GM19324 (cell line): ENCODE measurements around the gene ATF5.

Experiments
- ATAC-seq: cut with Tn5 transposase; IDR thresholded peaks from one replicate; pipeline ENCODE4 v1.9.1; 2021; ENCODE audit warnings: mild to moderate bottlenecking, moderate library complexity; ENCODE audit not compliant: unreplicated experiment, low FRiP score

Gene ATF5

GRCh38 chr19:49894011-49894664, 34.9 kb upstream of the ATF5 start:
- ATAC-seq, result no peak

- no peak for ATAC-seq
Observed at GRCh38 chr19:49894879-49895565, 34.0 kb upstream of the ATF5 start.

- no peak for ATAC-seq
Observed at GRCh38 chr19:49895566-49896297, 33.3 kb upstream of the ATF5 start.

DNA sequence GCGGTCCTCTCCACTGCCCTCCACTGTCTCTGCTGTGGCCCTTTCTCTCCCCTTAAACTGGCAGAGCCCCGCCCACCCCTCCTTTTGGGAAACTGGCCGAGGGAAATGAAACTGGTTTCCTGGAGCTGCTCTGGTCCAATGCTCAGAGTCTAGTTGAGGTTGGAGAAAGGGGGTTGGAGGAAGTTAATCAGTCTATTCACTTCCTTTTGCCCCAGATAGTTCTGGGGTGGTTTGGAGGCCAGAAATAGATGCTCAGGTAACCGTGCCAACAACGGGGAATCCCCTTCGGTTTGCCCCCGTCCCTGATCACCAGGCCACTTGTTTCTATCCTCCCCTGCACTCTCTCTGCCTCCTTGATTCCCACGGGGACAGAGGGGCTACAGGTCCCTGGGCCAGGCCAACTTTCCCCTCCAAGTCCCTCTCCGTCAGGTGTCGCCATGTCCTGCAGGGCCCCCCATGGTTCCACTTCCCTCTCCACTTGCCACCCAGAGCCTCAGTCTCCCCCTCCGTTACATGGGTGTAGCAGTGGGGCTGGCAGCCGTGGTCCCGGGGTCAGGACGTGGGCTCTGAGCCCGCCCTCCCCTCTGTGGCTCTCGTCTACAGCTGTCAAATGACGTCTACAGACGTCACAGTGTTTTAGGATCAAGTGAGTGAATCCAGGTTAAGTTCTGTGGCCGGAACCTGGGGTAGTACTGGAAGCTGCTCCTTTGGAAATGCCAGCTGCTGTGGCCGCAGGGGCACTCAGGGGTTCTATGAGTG, 32.0 kb upstream of the ATF5 start, which contains the start of gene IL4I1:
IL4I1 (minus strand) TSS at position 25 of the 759 bp plus-strand sequence. CDS start 727 bp downstream, outside the sequence.
- peak; percentile 35 for ATAC-seq

DNA sequence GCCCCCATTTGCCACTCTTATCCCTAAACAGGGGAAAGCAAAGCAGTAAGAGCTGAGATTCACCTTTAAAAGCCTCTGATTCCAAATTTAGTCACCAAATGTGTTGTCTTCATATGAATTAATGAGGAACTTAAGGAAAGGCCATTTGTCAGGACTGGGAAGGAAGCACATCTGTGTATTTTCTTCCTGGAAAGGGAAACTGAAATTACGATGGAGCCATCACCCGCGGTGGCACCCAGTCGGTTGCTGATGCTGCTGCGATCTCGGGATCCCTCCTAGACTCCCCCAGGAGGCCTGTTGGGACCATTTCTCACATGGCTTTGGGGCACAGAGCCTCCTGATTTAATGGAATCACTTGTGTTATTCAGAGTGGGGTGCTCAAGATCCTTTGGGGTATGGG, 24.9 kb upstream of the ATF5 start:
- no peak for ATAC-seq

DNA sequence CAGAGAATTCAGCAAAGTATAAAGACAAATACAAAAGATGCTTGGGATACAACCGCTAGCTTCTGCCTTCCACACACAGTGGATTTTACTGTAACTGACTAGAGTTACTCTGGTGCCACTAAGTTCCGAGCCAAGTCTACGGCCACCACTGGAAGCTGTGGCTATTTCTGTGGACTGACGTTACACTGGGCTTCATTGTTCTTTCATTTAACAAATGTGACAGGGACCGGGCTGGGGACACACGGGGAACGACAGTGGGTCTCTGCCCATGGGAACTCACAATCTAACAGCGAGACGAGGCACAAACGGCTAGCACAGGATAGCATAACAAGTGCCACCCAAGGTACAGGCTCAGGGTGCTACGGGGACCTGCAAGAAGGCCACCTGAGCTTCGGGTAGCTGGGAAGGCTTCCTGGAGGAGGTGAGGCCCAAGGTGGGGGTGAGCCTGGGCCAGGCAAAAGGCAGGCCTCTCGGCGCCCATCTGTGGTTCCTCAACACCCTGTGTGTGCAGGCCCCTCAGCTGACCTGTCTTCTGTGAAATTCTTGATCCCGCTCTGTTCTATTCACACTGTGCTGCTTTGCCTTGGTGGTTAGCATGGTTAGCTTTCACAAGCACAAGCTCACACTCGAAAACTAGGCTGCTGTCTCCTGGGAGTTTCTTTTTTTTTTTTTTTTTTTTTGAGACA, 22.0 kb upstream of the ATF5 start:
- no peak for ATAC-seq

DNA sequence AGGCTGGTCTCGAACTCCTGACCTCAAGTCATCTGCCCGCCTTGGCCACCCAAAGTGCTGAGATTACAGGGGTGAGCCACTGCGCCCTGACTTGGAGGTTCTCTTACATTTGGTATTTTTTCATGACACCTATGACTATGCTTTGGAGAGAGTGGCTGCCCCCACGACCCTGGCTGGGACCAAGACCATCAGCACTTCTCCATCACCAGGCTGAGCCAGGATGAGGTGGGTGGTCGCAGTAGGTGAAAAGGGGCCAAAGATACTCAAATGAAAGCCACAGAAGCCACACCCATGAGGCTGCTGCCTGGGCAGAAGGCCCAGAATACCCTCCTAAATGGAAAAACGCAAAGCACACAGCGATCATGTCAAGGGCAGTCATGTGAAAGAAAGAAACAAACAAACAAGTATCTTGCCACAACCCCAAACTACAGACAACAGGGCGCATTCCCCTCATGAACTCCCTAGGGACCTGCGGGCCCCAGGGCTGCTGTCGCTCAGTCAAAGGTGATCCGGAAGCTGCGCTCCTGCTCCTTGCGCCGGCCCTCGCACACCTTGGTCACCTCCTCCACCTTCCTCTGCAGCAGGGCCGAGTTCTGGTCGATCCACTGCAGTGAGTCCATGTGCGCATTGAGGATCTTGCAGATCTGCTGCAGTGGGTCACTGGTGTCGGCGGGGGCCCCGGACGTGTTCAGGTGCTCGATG, 21.1 kb upstream of the ATF5 start:
- ATAC-seq, result no peak

DNA sequence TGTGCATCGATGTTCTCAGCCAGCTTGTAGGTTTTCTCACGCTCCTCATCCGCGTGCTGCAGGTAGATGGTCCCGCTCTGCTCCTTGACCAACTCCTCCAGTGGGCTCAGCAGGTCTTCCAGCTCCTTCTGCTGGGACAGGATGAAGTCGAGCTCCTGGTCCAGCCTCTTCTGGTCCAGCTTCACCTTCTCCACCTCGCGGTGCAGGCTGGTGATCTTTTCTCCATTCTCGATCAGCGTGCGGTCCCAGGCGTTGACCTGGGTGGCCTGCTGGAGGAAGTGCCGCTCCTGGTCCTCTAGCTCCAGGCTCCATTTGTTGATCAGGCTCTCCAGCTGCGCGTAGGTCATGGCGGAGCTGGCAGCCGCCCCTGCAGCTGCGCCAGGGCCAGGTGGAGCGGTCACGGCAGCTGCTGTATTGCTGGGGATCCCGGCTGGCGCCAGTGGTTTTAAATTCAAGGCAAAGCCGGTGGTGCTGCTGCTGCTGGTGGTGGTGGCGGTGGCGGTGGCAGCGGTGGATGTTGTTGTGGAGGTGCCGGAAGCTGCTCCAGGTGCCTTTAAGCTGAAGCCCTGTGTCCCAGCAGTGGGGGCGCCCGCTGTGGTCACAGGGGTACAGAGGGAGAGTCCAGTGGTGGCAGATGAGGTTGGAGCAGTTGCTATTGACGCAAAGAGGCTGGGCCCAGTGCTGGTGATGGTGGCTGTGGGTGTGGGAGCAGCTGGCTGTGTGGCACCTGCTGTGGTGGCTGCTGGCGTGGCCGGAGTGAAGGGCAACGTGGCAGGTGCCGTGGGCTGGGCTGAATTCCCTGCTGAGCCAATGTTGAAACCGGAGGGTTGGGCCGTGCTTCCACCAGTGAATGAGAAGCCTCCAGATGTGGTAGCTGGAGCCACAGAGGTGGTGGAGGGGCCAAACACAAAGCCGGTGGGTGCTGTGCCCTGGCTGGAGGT, 20.3 kb upstream of the ATF5 start:
- ATAC-seq, result no peak

GRCh38 chr19:49910179-49910578, 18.8 kb upstream of the ATF5 start:
- ATAC-seq, result no peak

DNA sequence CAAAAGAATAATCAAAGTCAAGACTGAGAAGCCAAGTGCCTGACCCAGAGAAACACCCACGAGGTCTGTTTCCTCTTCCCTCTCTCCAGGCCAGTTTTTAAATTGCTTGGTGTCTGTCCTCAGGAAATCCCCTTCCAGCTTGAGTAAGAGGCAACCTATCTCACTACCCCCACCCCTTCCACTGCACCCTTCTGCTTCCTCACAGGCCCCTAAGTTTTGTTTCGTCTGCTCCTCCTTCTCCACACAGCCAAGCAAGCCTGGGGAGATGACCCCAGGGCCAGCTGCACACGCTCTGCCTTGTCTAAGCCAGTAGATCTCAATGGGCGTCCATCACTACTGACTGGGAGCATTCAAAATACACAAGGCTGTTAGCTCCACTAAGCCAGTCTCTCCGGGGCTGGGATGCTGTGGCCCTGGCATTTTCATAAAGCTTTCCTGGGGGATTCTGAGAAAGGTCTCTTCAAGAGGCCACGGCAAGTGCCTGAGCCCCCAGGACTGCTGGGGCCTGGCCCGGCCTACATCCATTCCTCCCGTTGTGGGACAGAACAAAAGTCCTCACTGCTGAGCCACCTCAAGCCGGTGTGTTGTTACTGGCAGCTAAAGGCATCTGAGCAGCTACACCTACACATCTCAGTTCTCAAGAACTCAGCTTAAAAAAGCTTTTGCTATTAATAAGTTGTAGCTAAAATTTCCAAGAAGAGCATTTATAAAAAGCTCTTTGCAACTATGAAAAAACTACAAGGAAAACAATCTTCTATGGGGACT, 17.4 kb upstream of the ATF5 start:
- ATAC-seq, result no peak

- ATAC-seq, result no peak
Observed at GRCh38 chr19:49912965-49913685, 15.9 kb upstream of the ATF5 start.

- no peak for ATAC-seq
Observed at GRCh38 chr19:49913720-49914119, 15.3 kb upstream of the ATF5 start.

DNA sequence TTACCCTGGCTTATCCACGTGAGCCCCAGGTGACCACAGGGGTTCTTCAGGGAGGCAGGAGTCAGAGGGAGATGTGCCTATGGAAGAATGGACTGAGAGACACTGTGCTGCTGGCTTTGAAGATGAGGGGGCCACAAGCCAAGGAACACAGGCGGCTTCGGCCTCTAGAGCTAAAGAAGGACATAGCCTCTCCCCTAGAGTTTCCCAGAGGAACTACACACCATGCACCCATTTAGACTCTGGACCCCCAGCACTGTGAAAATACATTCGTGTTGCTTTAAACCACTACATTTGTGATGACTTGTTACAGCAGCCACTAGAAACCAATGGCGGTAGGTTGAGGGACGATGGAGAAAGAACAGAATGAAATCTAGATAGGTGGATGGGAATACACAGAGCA, 13.7 kb upstream of the ATF5 start:
- no peak for ATAC-seq

DNA sequence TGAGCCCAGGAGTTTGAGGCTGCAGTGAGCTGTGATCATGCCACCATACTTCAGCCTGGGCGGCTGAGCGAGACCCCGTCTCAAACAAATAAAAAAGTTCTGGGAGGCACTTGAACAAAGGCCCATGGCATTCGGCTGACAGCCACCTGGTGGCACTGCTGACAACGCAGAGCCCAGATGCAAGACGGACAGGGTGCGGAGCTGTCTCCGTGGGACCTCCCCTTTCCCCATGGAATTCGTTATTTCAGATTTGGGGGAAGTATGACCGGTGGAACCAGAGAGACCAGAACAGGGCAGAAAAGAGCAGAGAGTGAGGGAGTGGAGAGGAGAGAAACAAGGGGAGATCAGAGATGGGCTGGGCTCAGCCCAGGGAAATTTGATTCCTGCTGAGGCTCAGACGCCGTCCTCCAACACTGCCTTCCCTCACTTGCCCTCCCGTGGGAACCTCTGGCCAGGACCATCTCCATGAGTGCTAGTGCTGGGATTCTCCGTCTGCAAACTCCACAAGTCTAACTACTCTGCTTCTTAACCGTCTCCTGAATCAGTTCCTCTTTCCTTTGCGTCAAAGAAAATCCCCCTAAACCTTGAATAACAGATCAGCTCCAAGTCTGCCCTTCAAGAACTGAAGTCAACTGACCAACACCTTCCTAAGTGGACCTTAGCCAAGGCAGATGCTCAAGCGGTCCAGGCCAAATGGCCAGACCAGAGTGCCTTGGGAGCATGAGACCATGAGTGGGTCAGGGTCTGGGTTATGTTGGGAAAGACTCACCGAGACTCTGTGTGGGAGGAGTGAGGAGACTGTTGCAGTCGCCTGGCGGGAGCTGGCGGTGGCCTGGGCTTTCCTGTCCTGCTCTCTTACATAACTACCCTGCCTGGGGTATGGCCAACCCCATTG, 11.9 kb upstream of the ATF5 start:
- no peak for ATAC-seq

DNA sequence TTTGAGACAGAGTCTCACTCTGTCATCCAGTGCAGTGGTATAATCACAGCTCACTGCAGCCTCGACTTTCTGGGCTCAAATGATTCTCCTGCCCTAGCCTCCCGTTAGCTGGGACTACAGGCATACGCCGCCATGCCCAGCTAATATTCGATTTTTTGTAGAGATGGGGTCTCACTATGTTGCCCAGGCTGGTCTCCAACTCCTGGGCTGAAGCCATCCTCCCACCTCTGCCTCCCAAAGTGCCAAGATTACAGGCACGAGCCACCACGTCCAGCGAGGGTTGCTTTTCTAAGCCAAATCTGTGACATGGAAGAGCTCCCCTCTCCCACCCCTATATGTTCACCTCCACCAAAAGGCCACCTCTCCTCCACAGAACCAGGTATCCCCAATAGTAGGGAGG, 10.9 kb upstream of the ATF5 start:
- ATAC-seq, result no peak

GRCh38 chr19:49920624-49921363, 8.2 kb upstream of the ATF5 start:
- ATAC-seq, result no peak
